RKO (cell line): Measurements from ENCODE around the gene TBX22.
"Not testable (repeated sequence)": the region's sequence is repeated elsewhere in the genome, so short reads cannot be mapped to it uniquely, and the experiment has no call there.

Experiments used
- DNase-seq: peaks from one replicate; pipeline ENCODE4 v3.0.0-alpha.2; 2016; ENCODE audit warnings: low spot score

TBX22 gene

GRCh38 chrX:80014141-80014940, at the start of gene TBX22:
TSS of gene TBX22 (plus strand) at chrX:80014753. CDS start at chrX:80022270, 7,517 bp downstream.
- no peak for DNase-seq

- DNase-seq = no peak
Measured at GRCh38 chrX:79975605-79976004, 38.9 kb upstream of the TBX22 start.

GRCh38 chrX:80004458-80004857, 10.1 kb upstream of the TBX22 start:
- no peak for DNase-seq

GRCh38 chrX:80011522-80011921, 3.0 kb upstream of the TBX22 start:
- no peak for DNase-seq

GRCh38 chrX:80016182-80016581, 1.6 kb downstream of the TBX22 start:
- peak; percentile 28 for DNase-seq

DNA sequence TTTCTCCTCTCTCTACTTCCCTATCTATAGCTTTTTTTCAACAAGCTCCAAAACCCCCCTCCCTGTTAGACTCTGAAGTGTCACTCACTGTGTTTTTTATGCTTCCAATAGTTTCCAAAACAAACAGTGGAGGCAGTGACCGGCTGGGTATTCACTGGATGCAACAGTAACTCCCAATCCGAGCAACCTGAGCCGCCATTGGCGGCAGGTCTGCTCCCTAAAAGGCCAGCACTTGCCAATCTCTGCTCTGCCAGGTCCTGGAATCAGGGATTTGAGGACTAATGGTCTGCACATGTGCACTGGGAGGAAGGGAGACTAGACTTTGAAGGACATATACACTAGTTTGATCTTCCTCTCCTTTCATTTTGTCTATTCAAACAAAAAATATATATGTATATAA, 7.1 kb downstream of the TBX22 start:
- DNase-seq = no peak

DNA sequence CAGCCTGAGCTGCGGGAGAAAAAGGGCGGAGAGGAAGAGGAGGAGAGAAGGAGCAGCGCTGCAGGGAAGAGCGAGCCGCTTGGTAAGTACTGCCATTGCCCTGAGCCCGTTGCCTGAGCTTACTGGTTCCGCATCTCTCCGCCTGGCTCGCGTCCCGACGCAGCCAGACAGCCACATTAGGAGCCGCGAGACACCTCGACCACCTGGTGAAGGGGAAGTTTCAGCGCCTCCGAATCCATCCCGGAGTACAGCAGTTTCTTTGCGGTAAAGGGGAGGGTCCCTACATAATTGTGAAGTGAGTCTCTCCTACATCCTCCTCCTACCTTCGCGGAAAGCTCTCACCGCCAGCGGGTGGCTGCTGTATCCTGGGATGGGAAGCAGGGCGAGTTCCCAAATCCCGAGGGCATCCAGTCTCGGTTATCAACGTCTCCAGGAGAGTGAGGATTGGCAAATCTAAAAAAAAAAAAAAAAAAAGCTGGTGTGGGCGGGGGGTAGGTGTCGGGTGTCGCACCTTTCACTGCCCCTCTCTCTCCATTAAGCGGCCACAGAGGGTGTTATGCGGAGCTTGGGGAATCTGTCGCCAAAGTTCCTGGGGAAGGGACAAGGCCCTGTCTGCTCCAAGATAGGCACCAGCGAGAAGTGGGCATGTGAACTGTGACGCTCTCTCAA, 7.9 kb downstream of the TBX22 start:
- no peak for DNase-seq

GRCh38 chrX:80026116-80026515, 11.6 kb downstream of the TBX22 start:
- no peak for DNase-seq

- not testable (repeated sequence) for DNase-seq
Measured at GRCh38 chrX:80066156-80066555, 51.6 kb downstream of the TBX22 start.

DNA sequence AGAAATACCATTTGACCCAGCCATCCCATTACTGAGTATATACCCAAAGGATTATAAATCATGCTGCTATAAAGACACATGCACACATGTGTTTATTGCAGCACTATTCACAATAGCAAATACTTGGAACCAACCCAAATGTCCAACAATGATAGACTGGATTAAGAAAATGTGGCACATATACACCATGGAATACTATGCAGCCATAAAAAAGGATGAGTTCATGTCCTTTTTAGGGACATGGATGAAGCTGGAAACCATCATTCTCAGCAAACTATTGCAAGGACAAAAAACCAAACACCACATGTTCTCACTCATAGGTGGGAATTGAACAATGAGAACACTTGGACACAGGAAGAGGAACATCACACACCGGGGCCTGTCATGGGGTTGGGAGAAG, 61.1 kb downstream of the TBX22 start:
- DNase-seq = not testable (repeated sequence)
